SU-DHL-6 (cell line): Measurements from ENCODE around the gene MBL2.

Experiments used
- EZH2phosphoT487 ChIP-seq: fragments of 200-600 bp; sonication (generic), shearing (Covaris generic); conservative IDR thresholded peaks from 2 replicates; pipeline ENCODE4 v1.6.1; 2018; ENCODE audit warnings: mild to moderate bottlenecking, antibody characterized with exemption, low read length, moderate library complexity, mixed read lengths
- TF ChIP-seq, protein P1 (sequence below): fragments of 200-600 bp; sonication (generic); IDR thresholded peaks from one replicate; pipeline ENCODE4 v1.5.1; 2017; ENCODE audit warnings: antibody characterized with exemption, mild to moderate bottlenecking, low read length, moderate library complexity; ENCODE audit not compliant: insufficient read depth, poor library complexity, severe bottlenecking

DNA sequence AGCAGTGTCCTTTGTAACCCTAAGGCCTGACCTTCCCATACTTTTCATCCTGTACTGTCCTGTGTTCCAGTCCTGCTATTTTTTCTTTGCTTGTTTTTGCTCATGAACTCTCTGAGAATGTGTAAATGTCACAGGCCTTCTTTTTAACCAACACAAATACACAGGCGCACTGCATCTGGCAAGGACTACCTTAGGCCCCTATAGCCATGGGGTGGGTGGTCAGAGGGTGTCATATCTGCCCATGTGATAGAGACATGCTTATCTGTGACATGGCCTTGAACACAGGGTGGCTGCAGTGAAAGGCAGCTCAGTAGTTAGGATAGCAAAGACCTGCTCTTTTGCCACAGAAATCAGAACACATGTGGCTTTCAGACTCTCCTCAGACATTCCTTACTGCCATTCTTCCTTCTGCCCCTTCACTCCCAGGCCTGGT, 3.9 kb upstream of the MBL2 start:
- TF ChIP-seq, protein P1, sequence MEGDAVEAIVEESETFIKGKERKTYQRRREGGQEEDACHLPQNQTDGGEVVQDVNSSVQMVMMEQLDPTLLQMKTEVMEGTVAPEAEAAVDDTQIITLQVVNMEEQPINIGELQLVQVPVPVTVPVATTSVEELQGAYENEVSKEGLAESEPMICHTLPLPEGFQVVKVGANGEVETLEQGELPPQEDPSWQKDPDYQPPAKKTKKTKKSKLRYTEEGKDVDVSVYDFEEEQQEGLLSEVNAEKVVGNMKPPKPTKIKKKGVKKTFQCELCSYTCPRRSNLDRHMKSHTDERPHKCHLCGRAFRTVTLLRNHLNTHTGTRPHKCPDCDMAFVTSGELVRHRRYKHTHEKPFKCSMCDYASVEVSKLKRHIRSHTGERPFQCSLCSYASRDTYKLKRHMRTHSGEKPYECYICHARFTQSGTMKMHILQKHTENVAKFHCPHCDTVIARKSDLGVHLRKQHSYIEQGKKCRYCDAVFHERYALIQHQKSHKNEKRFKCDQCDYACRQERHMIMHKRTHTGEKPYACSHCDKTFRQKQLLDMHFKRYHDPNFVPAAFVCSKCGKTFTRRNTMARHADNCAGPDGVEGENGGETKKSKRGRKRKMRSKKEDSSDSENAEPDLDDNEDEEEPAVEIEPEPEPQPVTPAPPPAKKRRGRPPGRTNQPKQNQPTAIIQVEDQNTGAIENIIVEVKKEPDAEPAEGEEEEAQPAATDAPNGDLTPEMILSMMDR: no peak
- TF ChIP-seq EZH2phosphoT487: no peak
